Stimulated activated CD4-positive, alpha-beta T cell treated with anti-CD3 and anti-CD28 coated beads, TNF-alpha, amount 100 ng/mL, for 1 hour (primary cell): Measurements from ENCODE around the gene CARM1.
"Not testable (repeated sequence)": the region's sequence is repeated elsewhere in the genome, so short reads cannot be mapped to it uniquely, and the experiment has no call there.

Source experiments
- DNase-seq, 3 donors: peaks; one replicate each; pipeline ENCODE4 v3.0.0-alpha.2; 2020; ENCODE audit warnings: low read depth in 3 of 3, low spot score in 1 of 3

Gene CARM1

GRCh38 chr19:10846500-10847202 is 24.7 kb upstream of the CARM1 start:
- DNase-seq = no peak

GRCh38 chr19:10848230-10848856 is 23.0 kb upstream of the CARM1 start, which contains the start of gene C19orf38:
TSS of gene C19orf38 (plus strand) at chr19:10848415. CDS start at chr19:10848509, 94 bp downstream.
- DNase-seq = no peak

- no peak for DNase-seq
These were observed 20.7 kb upstream of the CARM1 start for GRCh38 chr19:10850631-10851030.

DNA sequence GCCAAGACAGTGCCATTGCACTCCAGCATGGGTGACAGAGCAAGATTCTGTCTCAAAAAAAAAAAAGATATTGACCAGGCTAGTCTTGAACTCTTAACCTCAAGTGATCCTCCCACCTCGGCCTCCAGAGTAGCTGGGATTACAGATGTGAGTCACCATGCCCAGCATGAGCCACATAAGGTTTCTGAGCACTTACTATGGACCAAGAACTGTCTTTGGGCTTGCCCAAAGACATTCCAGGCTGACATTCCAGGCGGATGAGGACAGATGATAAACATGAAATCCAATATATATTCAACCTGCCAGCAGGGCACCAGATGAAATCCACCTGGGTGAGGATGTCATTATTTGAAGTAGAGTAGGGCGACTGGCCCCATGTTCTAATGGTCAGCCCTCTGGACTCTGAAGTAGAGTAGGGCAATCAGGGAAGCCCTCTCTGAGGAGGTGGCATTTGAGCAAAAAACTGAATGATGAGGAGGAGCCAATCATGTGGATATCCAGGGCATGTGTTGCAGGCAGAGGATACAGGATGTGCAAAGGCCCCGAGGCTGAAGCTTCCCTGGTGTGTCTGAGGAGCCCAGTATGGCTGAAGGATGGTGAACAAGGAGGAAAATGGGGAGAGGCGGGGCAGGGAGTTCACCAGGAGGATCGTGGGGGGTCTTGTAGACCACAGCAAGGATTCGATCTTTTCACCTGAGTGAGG is 19.1 kb upstream of the CARM1 start:
- DNase-seq = no peak

DNA sequence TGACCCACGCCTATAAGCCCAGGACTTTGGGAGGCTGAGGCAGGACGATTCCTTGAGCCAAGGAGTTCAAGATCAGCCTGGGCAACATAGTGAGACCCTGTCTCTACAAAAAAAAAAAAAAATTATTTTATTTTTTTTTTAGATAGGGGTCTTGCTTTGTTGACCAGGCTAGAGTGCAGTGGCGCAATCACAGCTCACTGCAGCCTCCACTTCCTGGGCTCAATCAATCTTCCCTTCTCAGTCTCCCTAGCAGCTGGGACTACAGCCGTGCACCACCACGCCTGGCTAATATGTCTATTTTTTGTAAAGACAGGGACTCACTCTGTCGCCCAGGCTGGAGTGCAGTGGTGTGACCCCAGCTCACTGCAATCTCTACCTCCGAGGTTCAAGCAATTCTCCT is 18.4 kb upstream of the CARM1 start:
- no peak for DNase-seq

DNA sequence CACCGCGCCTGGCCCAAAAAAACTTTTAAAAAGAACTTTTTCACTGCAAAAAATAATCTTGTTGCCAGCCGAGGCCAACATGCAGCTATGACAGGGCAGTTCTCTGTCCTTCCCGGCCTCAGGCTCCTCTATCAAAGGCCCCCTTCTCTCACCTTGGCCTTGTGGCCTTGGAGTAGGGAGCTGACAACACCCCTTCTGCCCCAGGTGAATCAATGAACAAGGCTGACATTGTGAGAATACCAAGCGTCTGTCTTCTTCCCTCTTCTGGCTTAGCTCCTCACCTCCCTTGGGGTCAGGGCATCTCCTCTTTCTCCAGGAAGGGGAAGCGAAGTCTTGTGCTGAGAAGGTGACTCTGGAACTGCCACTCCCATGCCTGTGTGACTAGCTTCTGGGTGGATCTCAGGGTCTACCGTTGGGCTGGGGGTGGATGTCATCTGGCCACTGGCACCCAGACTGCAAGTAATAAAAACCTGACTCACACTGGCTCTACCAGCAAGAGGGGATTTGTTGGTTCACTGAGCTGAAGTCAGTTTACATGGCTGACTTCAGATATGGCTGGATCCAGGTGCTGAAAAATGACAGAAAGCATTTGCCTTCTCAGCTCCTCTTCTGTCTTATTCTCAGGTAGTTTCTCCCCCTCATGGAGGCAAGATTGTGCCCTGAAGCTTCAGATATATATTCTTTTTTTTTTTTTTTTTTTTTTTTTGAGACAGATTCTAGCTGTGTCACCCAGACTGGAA is 16.8 kb upstream of the CARM1 start:
- DNase-seq = no peak

GRCh38 chr19:10855879-10856522 is 15.4 kb upstream of the CARM1 start:
- no peak for DNase-seq

DNA sequence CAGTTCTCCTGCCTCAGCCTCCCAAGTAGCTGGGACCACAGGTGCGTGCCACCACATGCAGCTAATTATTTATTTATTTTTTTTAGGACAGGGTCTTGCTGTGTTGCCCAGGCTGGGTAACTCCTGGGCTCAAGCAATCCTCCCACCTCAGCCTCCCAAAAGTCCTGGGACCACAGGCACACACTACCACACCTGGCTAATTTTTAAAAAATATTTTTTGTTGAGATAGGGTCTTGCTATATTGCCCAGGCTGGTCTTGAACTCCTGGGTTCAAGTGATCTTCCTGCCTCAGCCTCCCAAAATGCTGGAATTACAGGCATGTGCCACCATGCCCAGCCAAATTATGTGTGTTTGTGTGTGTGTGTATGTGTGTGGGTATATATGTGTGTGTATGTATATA is 14.5 kb upstream of the CARM1 start:
- DNase-seq = not testable (repeated sequence)

GRCh38 chr19:10858204-10858828 is 13.0 kb upstream of the CARM1 start:
- no peak for DNase-seq

- no peak for DNase-seq
These were observed 10.2 kb upstream of the CARM1 start for GRCh38 chr19:10861103-10861651.

GRCh38 chr19:10862561-10863106 is 8.7 kb upstream of the CARM1 start:
- no peak for DNase-seq

GRCh38 chr19:10863107-10863717 is 8.1 kb upstream of the CARM1 start:
- no peak for DNase-seq

DNA sequence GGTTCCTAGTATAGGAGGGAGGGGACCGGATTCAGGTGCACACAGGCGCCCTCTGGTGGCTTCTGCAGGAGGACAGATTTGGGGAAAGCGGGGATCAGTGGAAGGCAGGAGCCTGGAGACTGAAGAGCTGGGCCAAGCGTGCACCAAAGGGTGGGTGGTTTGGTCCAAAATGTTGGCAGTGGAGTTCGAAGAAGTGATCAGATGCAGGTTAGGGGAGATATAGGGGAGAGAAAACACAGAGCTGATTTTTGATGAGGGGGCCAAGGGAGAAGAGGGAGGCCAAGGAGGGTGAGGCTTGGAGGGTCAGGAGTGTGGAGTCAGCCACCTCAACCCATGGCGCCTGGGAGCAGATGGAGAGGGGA is 6.8 kb upstream of the CARM1 start:
- peak; percentile 43 to 81 (median 54) for DNase-seq

DNA sequence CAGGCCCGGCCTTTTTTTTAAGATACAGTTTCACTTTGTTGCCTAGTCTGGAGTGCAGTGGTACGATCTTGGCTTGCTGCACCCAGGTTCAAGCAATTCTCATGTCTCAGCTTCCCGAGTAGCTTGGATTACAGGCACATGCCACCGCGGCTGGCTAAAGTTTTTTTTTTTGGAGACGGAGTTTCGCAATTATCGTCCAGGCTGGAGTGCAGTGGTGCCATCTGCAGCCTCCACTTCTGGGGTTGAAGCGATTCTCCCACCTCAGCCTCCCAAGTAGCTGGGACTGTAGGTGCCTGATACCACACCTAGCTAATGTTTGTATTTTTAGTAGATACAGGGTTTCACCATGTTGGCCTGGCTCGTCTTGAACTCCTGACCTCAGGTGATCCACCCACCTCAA is 4.9 kb upstream of the CARM1 start:
- DNase-seq = no peak

DNA sequence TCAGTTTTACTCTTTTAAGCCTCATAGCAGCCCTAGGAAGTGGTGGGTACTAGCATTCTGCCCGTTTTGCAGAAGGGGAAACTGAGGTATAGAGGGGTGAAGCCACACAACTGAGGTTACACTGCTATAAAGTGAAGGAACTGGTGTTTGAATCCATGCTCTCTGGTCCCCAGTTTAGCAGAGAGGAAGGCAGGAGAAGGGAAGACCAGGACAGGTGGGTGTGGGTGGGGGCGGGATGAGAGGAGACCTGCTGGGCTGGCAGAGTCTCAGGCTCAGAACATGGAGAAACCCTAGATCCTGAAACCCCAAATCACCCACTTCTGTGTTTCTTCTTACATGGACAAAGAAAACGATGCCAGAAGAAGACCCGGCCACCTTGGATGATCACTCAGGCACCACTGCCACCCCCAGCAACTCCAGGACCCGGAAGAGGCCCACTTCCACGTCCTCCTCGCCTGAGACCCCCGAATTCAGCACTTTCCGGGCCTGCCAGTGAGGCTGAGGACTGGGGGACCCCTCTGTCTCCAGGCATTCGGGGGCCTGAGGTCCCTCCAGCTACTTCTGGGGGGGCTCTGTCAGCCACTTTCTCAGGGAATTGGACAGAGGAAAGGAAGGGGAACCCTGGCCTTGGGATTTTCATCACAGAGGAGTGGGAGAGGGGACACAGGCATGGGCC is 2.3 kb upstream of the CARM1 start:
- DNase-seq = no peak

DNA sequence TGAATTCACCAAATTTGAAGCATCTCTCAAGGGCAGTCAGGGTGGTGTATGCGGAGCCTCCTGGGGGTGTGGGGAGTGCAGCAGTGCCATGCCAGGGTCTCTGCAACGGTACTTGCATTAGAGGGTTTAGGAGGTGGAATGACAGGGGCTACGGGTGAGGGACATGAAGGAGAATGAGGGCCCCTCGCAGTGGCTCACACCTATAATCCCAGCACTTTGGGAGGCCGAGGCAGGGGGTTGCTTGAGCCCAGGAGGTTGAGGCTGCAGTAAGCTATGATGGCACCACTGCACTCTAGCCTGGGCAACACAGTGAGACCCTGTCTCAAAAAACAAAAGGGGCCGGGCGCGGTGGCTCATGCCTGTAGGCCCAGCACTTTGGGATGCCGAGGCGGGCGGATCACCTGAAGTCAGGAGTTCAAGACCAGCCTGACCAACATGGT is 1.5 kb upstream of the CARM1 start:
- not testable (repeated sequence) for DNase-seq

DNA sequence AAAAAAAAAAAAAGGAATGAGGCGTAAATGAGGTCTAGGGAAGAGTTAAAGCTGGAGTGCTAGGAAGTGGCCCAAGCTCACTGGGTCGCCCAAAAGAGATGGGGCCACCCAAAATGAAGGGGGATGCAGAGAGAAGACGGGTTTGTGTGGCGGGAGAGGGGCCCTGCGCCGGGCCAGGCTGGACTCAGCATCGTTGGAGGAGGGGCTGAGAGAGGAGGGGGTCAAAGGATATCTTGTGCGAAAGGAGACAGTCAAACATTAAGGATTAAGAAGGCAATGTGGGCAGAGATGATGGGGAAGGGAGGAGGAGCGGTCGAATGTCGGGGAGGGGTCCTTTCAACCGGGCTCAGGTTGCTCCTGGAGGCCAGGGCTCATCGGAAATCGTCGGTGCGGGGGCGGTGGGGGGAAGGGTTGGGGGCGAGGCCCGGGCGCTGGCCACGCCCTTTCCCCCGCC is 825 bp upstream of the CARM1 start:
- no peak for DNase-seq

- DNase-seq = peak in 2 of 3 donors; percentile 15 to 22
These were observed 575 bp downstream of the CARM1 start for GRCh38 chr19:10871711-10872545.
